NB4 (cell line): ENCODE results near the gene COL5A2.

ENCODE experiments used
- MYC ChIP-seq: IDR thresholded peaks from 2 replicates; pipeline ENCODE4 v1.6.1; 2011; ENCODE audit warnings: low read depth, low read length
- POLR2A ChIP-seq: IDR thresholded peaks from 2 replicates; pipeline ENCODE4 v1.6.1; 2011; ENCODE audit warnings: mild to moderate bottlenecking; ENCODE audit not compliant: insufficient read length; ENCODE audit errors: extremely low read depth
- TF ChIP-seq, protein P1 (sequence below): IDR thresholded peaks from one replicate; pipeline ENCODE4 v1.5.1; 2012; ENCODE audit warnings: low read depth, low read length
- TF ChIP-seq, protein P2 (sequence below): IDR thresholded peaks from 2 replicates; pipeline ENCODE4 v1.6.1; 2011; ENCODE audit warnings: low read depth, low read length

DNA sequence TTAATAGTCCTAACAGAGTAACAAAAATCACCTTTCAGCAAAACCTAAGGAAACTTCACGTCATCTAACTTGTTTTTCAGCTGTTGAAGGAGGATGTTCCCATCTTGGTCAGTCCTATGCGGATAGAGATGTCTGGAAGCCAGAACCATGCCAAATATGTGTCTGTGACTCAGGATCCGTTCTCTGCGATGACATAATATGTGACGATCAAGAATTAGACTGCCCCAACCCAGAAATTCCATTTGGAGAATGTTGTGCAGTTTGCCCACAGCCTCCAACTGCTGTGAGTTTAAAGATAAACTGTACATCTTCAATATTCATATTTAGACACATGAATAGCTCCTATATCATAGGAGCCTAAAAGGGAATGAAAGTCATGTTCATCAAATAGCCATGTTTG, 194.9 kb downstream of the COL5A2 start:
- TF ChIP-seq, protein P1, sequence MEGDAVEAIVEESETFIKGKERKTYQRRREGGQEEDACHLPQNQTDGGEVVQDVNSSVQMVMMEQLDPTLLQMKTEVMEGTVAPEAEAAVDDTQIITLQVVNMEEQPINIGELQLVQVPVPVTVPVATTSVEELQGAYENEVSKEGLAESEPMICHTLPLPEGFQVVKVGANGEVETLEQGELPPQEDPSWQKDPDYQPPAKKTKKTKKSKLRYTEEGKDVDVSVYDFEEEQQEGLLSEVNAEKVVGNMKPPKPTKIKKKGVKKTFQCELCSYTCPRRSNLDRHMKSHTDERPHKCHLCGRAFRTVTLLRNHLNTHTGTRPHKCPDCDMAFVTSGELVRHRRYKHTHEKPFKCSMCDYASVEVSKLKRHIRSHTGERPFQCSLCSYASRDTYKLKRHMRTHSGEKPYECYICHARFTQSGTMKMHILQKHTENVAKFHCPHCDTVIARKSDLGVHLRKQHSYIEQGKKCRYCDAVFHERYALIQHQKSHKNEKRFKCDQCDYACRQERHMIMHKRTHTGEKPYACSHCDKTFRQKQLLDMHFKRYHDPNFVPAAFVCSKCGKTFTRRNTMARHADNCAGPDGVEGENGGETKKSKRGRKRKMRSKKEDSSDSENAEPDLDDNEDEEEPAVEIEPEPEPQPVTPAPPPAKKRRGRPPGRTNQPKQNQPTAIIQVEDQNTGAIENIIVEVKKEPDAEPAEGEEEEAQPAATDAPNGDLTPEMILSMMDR, result no peak
- TF ChIP-seq, protein P2, sequence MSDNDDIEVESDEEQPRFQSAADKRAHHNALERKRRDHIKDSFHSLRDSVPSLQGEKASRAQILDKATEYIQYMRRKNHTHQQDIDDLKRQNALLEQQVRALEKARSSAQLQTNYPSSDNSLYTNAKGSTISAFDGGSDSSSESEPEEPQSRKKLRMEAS, result no peak
- no peak for TF ChIP-seq POLR2A
- TF ChIP-seq MYC, result no peak
